Uterus (tissue), 4 donors: ENCODE measurements around the gene FHIT. TPM values are rescaled to one million over a fixed set of nuclear protein-coding genes. Genes with fewer than 3 reads are reported as not detected.
A peak's percentile ranks its signal among the peaks of the same experiment; 100 is the strongest.

ENCODE experiments used
- DNase-seq, 2 donors: peaks; one replicate each; pipeline ENCODE4 v3.0.0-alpha.2; 2019 to 2020
- H3K27ac ChIP-seq, 2 donors: fragments of 200-600 bp; sonication (generic); 1 replicate in 1 of 2; 2 replicates in 1 of 2; pipeline ENCODE4 v1.5.1; 2016 to 2018
- H3K27me3 ChIP-seq, 2 donors: fragments of 200-600 bp; sonication (generic); one replicate each; pipeline ENCODE4 v1.5.1; 2018 to 2019; ENCODE audit warnings: control low read depth in 1 of 2
- H3K36me3 ChIP-seq, 2 donors: fragments of 200-600 bp; sonication (generic); one replicate each; pipeline ENCODE4 v1.5.1; 2019; ENCODE audit warnings: control low read depth in 1 of 2
- H3K4me1 ChIP-seq, 2 donors: fragments of 200-600 bp; sonication (generic); one replicate each; pipeline ENCODE4 v1.5.1; 2018 to 2019; ENCODE audit warnings: control low read depth in 1 of 2
- H3K4me3 ChIP-seq, 2 donors: fragments of 200-600 bp; sonication (generic); 1 replicate in 1 of 2; 2 replicates in 1 of 2; pipeline ENCODE4 v1.5.1; 2018 to 2019; ENCODE audit warnings: mild to moderate bottlenecking in 1 of 2
- H3K9me3 ChIP-seq, 2 donors: fragments of 200-600 bp; sonication (generic); one replicate each; pipeline ENCODE4 v1.5.1; 2019; ENCODE audit warnings: control low read depth in 1 of 2
- POLR2A ChIP-seq, 2 donors: fragments of 450-650 bp; IDR thresholded peaks; one replicate each; pipeline ENCODE4 v1.6.1; 2016; ENCODE audit warnings: antibody characterized with exemption in 2 of 2, mild to moderate bottlenecking in 1 of 2, moderate library complexity in 1 of 2
- intact Hi-C: fragments of 100-400 bp; cut with DNase I; formaldehyde crosslinking; loops from one replicate; pipeline ENCODE4 v1.15.1; 2023; ENCODE audit warnings: low total_unique reads
- total RNA-seq, 4 donors: library from RNA; depleted of rRNA in 3 of 4; stranded (reverse); fragments of >200 nt in 3 of 4; gene quantifications; one replicate each; pipeline versions ENCODE4 v1.1.0 to v1.2.4, GENCODE V29; 2014 to 2023
- TF ChIP-seq, protein P1 (sequence below), 4 experiments: fragments of 200-600 bp in 2 of 4; fragments of 450-650 bp in 2 of 4; sonication (generic) in 2 of 4; IDR thresholded peaks; one replicate each; pipeline ENCODE4 v1.5.1; 2016 to 2019; ENCODE audit warnings: antibody characterized with exemption in 4 of 4, mild to moderate bottlenecking in 2 of 4, moderate library complexity in 1 of 4
- donor health status: DM: yes; HTN: yes; CAD: no.

The FHIT gene
- total RNA-seq, 4 donors from 2014 or later, result 1.3 to 15.2 (median 7.3) TPM

DNA sequence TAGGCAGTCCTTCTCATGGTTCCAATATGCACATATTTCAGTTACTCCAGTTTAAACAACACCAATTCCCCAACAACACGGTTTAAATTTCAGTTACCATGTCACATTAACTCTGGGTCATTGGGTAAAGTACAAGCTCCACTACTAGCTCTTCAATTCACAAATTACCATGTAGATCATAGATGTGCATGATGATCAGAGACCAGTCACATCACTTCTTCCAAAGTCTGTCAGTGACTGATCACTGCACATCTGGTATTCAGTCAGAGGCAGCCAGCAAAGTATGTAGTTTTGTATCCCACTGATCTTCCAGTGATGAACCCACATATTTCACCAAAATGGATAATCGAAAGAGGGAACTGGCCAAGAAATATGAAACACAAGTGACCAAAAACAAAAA lies 1223.0 kb downstream of the FHIT start:
- Histone ChIP-seq H3K36me3 (no peaks in the 10 kb centered on the region), H3K27me3 (no peaks in the 10 kb centered on the region), H3K27ac (no peak overlapping the region), H3K9me3 (no peaks in the 10 kb centered on the region), H3K4me3 (no peak overlapping the region), H3K4me1 (no peaks in the 10 kb centered on the region)
- no peak for DNase-seq
- intact Hi-C loops, result no loop called here
- no peak for TF ChIP-seq POLR2A (IDR thresholded peaks at IDR 0.05)
- TF ChIP-seq, protein P1, sequence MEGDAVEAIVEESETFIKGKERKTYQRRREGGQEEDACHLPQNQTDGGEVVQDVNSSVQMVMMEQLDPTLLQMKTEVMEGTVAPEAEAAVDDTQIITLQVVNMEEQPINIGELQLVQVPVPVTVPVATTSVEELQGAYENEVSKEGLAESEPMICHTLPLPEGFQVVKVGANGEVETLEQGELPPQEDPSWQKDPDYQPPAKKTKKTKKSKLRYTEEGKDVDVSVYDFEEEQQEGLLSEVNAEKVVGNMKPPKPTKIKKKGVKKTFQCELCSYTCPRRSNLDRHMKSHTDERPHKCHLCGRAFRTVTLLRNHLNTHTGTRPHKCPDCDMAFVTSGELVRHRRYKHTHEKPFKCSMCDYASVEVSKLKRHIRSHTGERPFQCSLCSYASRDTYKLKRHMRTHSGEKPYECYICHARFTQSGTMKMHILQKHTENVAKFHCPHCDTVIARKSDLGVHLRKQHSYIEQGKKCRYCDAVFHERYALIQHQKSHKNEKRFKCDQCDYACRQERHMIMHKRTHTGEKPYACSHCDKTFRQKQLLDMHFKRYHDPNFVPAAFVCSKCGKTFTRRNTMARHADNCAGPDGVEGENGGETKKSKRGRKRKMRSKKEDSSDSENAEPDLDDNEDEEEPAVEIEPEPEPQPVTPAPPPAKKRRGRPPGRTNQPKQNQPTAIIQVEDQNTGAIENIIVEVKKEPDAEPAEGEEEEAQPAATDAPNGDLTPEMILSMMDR (IDR thresholded peaks at IDR 0.05), result no peak

DNA sequence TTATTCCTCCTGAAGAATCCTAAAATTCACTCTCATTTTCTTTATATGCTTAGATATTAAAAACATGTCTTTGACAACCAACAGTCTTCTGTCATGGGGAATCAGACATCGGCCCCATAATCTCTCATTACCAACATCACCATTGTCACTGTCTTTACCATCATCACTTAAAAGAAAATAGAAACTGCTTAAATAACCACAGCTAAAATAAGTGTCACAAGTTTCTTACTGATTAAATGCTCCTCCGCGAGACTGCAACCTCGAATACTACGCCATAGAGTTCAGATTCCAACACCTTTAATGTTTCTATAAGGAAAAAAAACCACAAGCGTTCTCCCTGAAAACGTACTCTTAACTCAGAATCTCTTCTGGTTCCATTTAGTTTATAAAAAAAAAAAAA lies 1223.9 kb downstream of the FHIT start:
- H3K36me3 ChIP-seq, result no peaks in the 10 kb centered on the region
- no peak overlapping the region for H3K27ac ChIP-seq
- no peaks in the 10 kb centered on the region for H3K4me1 ChIP-seq
- intact Hi-C loops, result no loop called here
- H3K9me3 ChIP-seq, result no peaks in the 10 kb centered on the region
- DNase-seq, result no peak
- H3K4me3 ChIP-seq, result no peak overlapping the region
- no peaks in the 10 kb centered on the region for H3K27me3 ChIP-seq
- no peak for TF ChIP-seq POLR2A (IDR thresholded peaks at IDR 0.05)
- TF ChIP-seq, protein P1 (IDR thresholded peaks at IDR 0.05), result no peak

DNA sequence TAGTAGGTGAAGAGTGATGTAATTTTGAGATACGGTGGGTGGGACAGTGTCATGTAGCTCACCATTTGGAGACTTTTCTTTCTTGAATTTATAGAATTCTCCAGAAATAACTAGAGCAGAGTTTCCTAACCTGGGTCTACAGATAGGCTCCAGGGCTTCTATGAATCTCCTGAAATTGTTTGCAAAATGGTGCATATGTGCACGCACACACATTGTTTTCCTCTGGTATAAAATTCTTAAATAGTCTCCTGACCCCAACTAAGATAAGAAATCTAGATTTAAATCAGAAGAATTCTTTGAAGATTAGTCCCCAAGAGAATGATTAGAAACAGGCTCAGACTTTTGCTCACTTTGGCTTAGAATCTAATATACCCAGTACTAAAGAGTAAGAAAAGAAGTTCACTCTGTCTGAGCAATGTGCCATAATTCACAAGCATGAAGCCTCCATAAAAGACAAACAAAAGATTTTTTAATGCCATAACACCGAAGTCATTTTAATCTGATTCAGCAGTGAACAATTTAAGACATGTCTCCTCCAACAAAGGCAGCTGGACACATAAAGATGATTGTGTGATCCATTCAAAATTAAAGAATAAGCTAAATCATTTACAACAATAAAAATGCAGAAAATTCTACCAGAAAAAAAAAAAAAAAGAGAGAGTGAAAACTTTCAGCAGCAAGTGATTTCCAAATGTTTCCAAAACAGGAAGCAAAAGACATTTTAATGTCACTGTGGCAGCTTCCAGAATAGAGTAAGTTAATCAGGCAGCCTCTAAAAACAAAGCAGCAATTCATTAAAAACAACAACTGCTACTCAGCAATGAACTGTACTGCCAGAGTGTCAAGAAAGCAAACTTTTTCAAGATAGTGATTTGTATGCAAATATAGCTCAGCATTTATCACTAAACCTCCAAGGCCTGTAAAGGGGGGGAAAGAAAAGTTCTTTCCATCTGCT lies 1225.9 kb downstream of the FHIT start:
- H3K27ac ChIP-seq, result peak overlapping the region in 1 of 2 donors; percentile 20
- no peaks in the 10 kb centered on the region for H3K9me3 ChIP-seq
- TF ChIP-seq POLR2A (IDR thresholded peaks at IDR 0.05), result no peak
- TF ChIP-seq, protein P1 (IDR thresholded peaks at IDR 0.05), result no peak
- no peak overlapping the region for H3K4me3 ChIP-seq
- no peaks in the 10 kb centered on the region for H3K4me1 ChIP-seq
- DNase-seq, result no peak
- intact Hi-C loops, result no loop called here
- no peaks in the 10 kb centered on the region for H3K36me3 ChIP-seq
- H3K27me3 ChIP-seq, result no peaks in the 10 kb centered on the region

DNA sequence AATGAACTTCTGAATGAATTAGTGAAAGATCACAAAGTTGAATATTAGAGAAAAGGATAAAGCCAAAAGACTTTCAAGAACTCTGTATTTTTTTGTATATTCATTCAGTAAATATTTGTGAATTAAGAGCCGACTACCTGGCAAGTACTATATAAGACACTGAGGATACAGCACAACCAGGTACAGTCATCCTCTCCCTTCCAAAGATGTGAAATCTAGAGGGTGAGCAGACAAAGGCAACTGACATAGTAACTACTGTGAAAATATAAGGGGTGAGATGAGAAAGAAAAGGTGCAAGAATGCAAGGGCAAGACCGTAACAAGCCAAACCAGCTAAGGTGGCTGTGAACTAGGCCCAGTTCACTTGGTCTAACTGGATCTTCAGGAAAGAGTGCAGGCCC lies 1226.9 kb downstream of the FHIT start:
- H3K4me1 ChIP-seq, result no peaks in the 10 kb centered on the region
- no peaks in the 10 kb centered on the region for H3K9me3 ChIP-seq
- intact Hi-C loops, result no loop called here
- no peak overlapping the region for H3K27ac ChIP-seq
- H3K4me3 ChIP-seq, result no peak overlapping the region
- H3K27me3 ChIP-seq, result no peaks in the 10 kb centered on the region
- no peak for TF ChIP-seq POLR2A (IDR thresholded peaks at IDR 0.05)
- TF ChIP-seq, protein P1 (IDR thresholded peaks at IDR 0.05), result no peak
- no peak for DNase-seq
- H3K36me3 ChIP-seq, result no peaks in the 10 kb centered on the region

DNA sequence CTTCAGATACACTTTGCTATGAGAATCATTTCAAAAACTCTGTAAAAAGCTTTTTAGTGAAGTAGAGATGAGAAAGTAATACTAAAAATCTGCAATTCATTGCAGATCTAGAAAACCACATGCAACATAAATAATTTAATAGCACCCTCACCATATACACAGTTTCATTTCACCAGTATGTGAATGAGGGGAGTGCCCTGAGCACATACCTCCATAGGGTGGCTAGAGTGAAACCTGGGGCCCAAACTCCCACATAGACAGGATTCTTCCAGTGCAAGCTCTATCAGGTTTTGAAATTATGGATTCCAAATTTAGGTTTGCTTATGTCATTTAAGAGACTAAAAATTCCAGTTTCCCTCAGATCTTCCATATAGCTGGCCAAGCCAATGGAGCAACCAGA lies 1228.1 kb downstream of the FHIT start:
- no peaks in the 10 kb centered on the region for H3K27me3 ChIP-seq
- H3K27ac ChIP-seq, result no peak overlapping the region
- H3K9me3 ChIP-seq, result no peaks in the 10 kb centered on the region
- intact Hi-C loops, result no loop called here
- no peaks in the 10 kb centered on the region for H3K4me1 ChIP-seq
- DNase-seq, result no peak
- no peaks in the 10 kb centered on the region for H3K36me3 ChIP-seq
- no peak overlapping the region for H3K4me3 ChIP-seq
- TF ChIP-seq, protein P1 (IDR thresholded peaks at IDR 0.05), result no peak
- no peak for TF ChIP-seq POLR2A (IDR thresholded peaks at IDR 0.05)
